Activated naive CD8-positive, alpha-beta T cell treated with anti-CD3 and anti-CD28 coated beads, Interleukin-2, amount 10 ng/mL, durations not matched to agents 7 days and 5 days (primary cell): ENCODE measurements around the gene ACAN. TPM values are rescaled to one million over a fixed set of nuclear protein-coding genes. Genes with fewer than 3 reads are reported as not detected.

Experiments used
- ATAC-seq: fragments of 150-1000 bp; cut with Tn5 transposase; one replicate; pipeline ENCODE4 v1.10.0; 2021; ENCODE audit warnings: low read depth, moderate library complexity
- POLR2A ChIA-PET: fragments of 350-600 bp; sonication (Branson Sonifier 250); formaldehyde crosslinking; loops from one replicate; lab custom pipeline; 2021; ENCODE audit warnings: antibody characterized with exemption; lab: Charles Lee
- DNase-seq: peaks from one replicate; pipeline ENCODE4 v3.0.0; 2021
- H3K27ac Mint-ChIP-seq: one replicate; pipeline ENCODE4 v1.8.0; 2022; ENCODE audit warnings: mild to moderate bottlenecking, mixed read lengths
- H3K27me3 Mint-ChIP-seq: one replicate; pipeline ENCODE4 v1.8.0; 2022; ENCODE audit warnings: mild to moderate bottlenecking, moderate library complexity, mixed read lengths
- H3K36me3 Mint-ChIP-seq: one replicate; pipeline ENCODE4 v1.8.0; 2021; ENCODE audit warnings: mild to moderate bottlenecking, mixed read lengths
- H3K4me1 Mint-ChIP-seq: one replicate; pipeline ENCODE4 v1.8.0; 2021; ENCODE audit warnings: mixed read lengths
- H3K4me3 Mint-ChIP-seq: one replicate; pipeline ENCODE4 v1.8.0; 2022; ENCODE audit warnings: mild to moderate bottlenecking, moderate library complexity, mixed read lengths
- H3K9me3 Mint-ChIP-seq: one replicate; pipeline ENCODE4 v1.8.0; 2021; ENCODE audit warnings: mixed read lengths
- total RNA-seq, 2 experiments: library from RNA; stranded (reverse); gene quantifications; one replicate each; pipeline ENCODE4 v1.2.3, GENCODE V29; 2021

Gene ACAN
- total RNA-seq, 2 experiments from 2014 or later: not detected

DNA sequence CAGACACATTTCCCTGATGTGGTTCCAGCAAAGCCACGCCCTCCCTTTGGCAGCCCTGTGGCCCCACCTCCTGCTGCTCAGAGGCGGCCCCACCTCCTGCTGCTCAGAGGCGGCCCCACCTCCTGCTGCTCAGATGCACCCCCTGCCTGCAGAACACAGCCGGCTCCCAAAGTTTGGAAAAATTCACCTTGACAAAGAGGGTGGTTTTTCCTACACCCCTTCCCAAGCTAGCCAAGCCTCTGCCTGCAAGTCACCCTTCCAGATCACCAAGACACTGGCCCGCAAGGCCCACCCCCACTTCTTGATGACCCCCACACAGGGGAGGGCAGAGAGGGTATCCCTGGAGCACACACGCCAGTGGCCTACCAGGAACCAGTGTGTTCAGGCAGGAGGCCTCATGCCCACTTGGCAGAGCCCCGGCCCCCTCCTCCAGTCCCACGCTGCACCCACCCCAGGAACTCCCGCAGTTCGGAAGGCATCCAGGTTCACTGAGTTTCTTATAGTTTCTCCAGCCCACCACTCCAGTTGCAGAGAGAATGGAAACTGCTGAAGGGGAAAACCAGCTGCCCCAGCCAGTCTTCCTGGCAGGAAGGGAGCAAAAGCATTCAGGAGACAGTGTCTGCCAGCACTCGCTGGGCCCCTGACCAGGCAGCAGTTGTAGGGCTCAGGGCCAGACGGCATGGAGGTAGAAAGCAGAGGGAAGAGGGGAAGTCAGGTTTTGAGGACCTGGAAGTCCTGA is 94.4 kb downstream of the ACAN start:
- Mint-ChIP-seq H3K36me3 (peaks cover 4% of the 10 kb centered on the region), H3K27ac (peak overlapping the region; percentile 36), H3K9me3 (no peaks in the 10 kb centered on the region), H3K4me1 (peaks cover 33% of the 10 kb centered on the region), H3K27me3 (no peaks in the 10 kb centered on the region), H3K4me3 (peak overlapping the region; percentile 63)
- peak; percentile 88 for ATAC-seq
- DNase-seq: peak; percentile 83
- POLR2A ChIA-PET: interaction anchor here (0.6 kb wide), 1 partner anchor 309 kb away, joined by 5 read pairs; no protein-coding TSS in a partner anchor

DNA sequence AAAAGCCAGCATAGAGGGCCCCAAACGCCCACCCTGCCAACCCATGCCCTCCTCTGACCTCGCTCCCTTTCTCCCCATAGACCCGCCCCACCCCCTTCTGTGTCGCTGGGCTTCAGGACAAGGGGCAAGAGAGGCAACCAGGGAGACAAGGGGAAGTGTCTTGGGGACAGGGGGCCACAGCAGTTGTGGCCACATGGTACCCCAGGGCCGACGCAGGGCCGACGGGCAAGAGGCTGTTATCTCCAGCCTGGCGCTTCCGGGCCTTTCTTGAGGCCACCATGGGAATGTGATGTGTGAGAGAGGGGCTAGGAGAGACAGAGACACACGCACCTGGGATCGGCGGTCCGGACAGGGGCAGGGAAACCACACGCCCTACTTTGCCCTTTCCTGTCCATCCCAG is 95.5 kb downstream of the ACAN start:
- Mint-ChIP-seq H3K9me3 (no peaks in the 10 kb centered on the region), H3K4me3 (no peak overlapping the region), H3K27me3 (no peaks in the 10 kb centered on the region), H3K4me1 (peaks cover 32% of the 10 kb centered on the region), H3K36me3 (peaks cover 4% of the 10 kb centered on the region), H3K27ac (no peak overlapping the region)
- no peak for DNase-seq
- ATAC-seq: no peak
- POLR2A ChIA-PET: no interaction called here

DNA sequence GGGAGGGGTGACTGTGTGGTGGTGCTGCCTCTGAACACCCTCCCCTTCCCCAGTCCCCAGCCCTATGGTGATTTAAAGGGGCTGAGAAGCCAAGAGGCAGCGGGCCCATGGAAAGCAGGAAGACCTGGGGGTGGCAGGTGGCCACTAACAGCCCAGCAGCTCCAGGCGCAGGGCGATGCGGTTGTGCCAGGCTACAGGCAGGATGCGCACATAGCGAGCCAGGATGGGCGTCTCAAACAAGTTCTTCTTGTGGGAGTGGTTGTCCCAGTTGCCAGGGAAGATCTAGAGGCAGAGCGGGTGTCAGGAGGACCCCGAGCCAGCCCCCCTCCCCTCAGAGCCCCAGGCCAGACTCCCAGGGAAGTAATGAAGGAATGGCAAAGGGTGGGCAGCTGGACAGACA is 96.0 kb downstream of the ACAN start:
- no peak overlapping the region for H3K27ac Mint-ChIP-seq

DNA sequence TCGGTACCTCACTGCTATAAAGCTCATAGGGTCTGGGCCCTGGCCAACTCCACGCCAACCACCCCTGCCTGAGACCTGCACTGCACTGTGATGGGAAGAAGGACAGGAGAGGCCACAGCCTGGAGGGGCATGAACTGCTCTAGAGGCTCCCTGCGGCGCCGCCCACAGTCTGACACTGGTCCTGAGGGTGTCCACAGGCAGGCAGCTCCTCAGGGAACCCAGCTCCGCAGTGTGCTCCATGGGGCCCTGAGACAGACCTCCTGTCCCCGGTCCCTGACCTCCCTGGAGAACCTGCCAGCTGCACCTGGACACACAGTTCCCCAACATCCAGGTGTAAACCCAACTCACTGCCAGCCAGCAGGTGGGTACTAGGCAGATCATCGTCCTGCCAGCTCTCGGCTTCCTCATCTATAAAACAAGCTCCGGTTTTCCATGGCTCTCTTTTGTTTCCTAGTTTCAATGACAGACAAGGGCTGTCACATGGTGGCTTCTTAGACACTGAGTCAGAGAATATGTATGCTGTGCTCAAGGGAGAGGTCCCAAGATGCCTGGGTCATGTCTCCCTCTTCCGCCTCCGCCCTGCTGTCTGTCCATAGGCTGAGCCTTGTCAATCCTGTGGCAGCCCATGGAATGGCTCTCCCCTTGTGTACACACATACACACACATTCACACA is 97.2 kb downstream of the ACAN start:
- H3K9me3 Mint-ChIP-seq: no peaks in the 10 kb centered on the region
- no peaks in the 10 kb centered on the region for H3K27me3 Mint-ChIP-seq
- no peak for ATAC-seq

More for the DNA sequence above, 96.0 kb downstream of the ACAN start:
- ATAC-seq: no peak
- Mint-ChIP-seq H3K36me3 (peaks cover 7% of the 10 kb centered on the region), H3K27me3 (no peaks in the 10 kb centered on the region), H3K4me3 (no peak overlapping the region), H3K9me3 (no peaks in the 10 kb centered on the region), H3K4me1 (peaks cover 32% of the 10 kb centered on the region)
- no peak for DNase-seq
- POLR2A ChIA-PET: no interaction called here

DNA sequence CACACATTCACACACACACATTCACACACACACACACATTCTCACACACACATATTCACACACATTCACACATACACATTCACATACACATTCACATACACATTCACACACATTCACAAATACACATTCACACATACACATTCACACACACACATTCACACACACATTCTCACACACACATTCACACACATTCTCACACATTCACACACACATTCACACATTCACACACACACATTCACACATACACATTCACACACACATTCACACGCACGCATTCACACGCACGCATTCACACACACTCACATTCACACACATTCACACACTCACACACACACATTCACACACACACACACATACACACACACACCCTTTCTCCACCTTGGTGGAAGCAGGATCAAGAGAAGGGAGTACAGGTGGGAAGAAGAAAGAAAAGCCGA is 97.8 kb downstream of the ACAN start:
- H3K27ac Mint-ChIP-seq: peak overlapping the region; percentile 72
- H3K4me1 Mint-ChIP-seq: peaks cover 36% of the 10 kb centered on the region
- no peak overlapping the region for H3K4me3 Mint-ChIP-seq

More for the DNA sequence above, 97.2 kb downstream of the ACAN start:
- no peak for DNase-seq
- Mint-ChIP-seq H3K4me1 (peaks cover 39% of the 10 kb centered on the region), H3K27ac (peak overlapping the region; percentile 72), H3K36me3 (peaks cover 7% of the 10 kb centered on the region), H3K4me3 (no peak overlapping the region)
- POLR2A ChIA-PET: no interaction called here

DNA sequence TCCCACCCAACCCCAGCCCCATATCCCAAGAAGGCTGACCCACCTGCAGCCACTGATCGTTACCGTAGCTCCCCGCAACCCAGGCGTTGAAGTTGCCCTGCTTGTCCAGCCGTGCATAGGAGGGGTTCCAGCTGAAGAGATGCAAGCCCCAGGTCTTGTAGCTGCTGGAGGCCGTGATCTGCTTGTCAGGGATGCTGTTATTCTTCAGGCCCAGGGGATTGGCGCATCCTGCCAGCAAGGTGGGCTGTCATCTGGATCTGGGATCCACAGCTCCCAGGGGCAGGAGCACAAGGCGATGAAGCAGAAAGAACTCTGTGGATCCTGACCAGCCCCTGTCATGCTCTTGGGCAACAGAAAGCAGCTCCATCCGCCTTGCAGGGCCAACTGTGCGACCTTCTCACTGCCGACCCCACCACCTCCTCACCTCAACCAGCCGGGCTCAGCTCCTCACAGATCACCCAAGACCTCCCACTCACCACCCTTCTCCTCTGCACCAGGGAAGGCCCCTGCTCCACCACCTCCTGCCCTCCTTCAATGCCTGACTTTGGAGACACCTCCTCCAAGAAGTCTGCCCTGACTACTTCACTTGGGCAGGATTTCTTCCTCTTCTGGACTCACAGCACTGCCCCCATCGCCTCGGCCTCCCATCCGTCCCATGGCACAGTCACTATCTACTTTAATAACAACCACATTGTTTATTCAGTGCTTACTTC is 98.4 kb downstream of the ACAN start:
- DNase-seq (no peak), ATAC-seq (no peak)
- Mint-ChIP-seq H3K27me3 (no peaks in the 10 kb centered on the region), H3K27ac (peak overlapping the region; percentile 50), H3K4me1 (peaks cover 33% of the 10 kb centered on the region), H3K36me3 (peaks cover 7% of the 10 kb centered on the region), H3K4me3 (no peak overlapping the region), H3K9me3 (no peaks in the 10 kb centered on the region)
- POLR2A ChIA-PET: interaction anchor here (2.4 kb wide), 1 partner anchor 11 kb away, joined by 9 read pairs; the partner anchor contains the start of gene MFGE8

More for the DNA sequence above, 97.8 kb downstream of the ACAN start:
- Mint-ChIP-seq H3K27me3 (no peaks in the 10 kb centered on the region), H3K9me3 (no peaks in the 10 kb centered on the region), H3K36me3 (peaks cover 7% of the 10 kb centered on the region)
- no peak for ATAC-seq
- POLR2A ChIA-PET: no interaction called here
- no peak for DNase-seq

DNA sequence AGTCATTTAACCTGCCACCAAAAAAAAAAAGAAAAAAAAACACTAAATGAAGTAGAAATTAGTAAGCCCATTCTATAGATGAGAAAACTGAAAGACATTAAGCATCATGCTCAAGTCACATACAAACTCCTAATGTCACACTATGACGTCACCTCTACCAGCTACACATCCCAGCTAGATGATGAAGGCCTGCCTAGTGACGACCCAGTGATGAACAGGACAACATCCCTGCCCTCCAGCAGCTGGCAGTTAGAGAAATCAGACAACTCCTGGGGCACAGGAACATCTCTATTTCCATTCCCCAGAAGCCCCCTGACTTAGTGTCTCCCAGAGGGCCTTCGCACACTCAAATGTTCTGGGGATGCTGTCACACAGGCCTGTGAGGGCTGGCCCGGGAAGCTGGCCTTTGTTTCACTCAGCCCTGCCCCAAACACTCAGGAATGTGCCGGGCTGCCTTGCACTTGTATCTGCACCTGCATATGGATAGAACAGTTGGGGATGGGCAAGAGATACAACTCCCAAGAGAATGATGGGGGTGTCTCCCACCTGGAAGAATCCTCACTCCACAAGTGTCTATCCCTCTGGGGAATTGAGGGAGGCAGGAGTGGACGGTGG is 99.1 kb downstream of the ACAN start:
- peaks cover 7% of the 10 kb centered on the region for H3K36me3 Mint-ChIP-seq
- H3K4me3 Mint-ChIP-seq: no peak overlapping the region
- peaks cover 27% of the 10 kb centered on the region for H3K4me1 Mint-ChIP-seq

DNA sequence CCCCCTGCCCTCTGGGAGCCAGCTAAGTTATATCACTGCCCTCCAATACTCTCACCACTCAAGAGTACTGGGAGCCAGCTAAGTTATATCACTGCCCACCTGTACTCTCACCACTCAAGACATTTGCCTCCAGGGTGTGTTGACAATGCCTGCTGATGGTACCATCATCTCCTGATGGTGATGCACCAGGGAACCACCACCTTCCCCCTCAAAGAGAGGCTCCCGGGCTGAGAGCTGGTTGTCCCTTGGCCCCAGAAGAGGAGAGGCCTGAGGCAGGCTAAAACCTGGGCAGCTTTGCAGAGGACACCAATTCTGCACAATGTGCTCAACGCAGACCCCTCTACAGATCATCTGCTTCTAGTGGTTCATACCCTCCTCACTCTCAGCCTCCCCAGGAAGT is 99.6 kb downstream of the ACAN start:
- Mint-ChIP-seq H3K27me3 (no peaks in the 10 kb centered on the region), H3K4me3 (no peak overlapping the region), H3K4me1 (peaks cover 22% of the 10 kb centered on the region), H3K27ac (no peak overlapping the region), H3K9me3 (no peaks in the 10 kb centered on the region), H3K36me3 (peaks cover 7% of the 10 kb centered on the region)
- ATAC-seq (no peak), DNase-seq (no peak)
- POLR2A ChIA-PET: interaction anchor here (0.7 to 2.4 kb wide), 4 partner anchors 10 to 265 kb away, joined by 3 to 9 read pairs (median 4); partner anchors contain the start of gene MFGE8

More for the DNA sequence above, 99.1 kb downstream of the ACAN start:
- Mint-ChIP-seq H3K27me3 (no peaks in the 10 kb centered on the region), H3K9me3 (no peaks in the 10 kb centered on the region), H3K27ac (peak overlapping the region; percentile 50)
- POLR2A ChIA-PET: interaction anchor here (0.7 to 2.4 kb wide), 3 partner anchors 10 to 218 kb away, joined by 3 to 9 read pairs (median 4); partner anchors contain the start of gene MFGE8
- ATAC-seq (no peak), DNase-seq (no peak)

DNA sequence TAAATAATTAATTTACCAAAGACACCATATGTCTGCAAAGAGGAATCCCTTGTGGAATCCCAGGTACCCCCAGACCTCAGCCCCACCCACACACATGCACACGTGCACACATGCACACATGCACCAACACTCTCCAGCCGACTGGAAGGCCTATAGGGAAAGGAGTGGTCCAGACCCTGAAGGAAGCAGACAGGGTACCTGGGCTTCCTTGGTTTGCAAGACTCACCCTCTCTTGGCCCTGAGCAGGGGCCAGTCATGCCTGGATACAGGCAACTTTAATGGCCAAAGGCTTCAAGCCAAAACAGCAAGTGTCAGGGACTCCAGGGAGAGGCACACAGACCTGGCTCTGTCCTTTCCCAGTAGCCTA is 101.0 kb downstream of the ACAN start:
- ATAC-seq (peak; percentile 13), DNase-seq (no peak)
- peaks cover 21% of the 10 kb centered on the region for H3K4me1 Mint-ChIP-seq
- H3K4me3 Mint-ChIP-seq: peak overlapping the region; percentile 36
- H3K36me3 Mint-ChIP-seq: peaks cover 7% of the 10 kb centered on the region
- H3K27me3 Mint-ChIP-seq: no peaks in the 10 kb centered on the region
- peak overlapping the region; percentile 82 for H3K27ac Mint-ChIP-seq
- no peaks in the 10 kb centered on the region for H3K9me3 Mint-ChIP-seq
- POLR2A ChIA-PET: interaction anchor here (0.7 to 2.8 kb wide), 9 partner anchors 9 to 265 kb away, joined by 3 to 17 read pairs (median 6); partner anchors contain the start of genes ABHD2, HAPLN3, ISG20 and MFGE8

DNA sequence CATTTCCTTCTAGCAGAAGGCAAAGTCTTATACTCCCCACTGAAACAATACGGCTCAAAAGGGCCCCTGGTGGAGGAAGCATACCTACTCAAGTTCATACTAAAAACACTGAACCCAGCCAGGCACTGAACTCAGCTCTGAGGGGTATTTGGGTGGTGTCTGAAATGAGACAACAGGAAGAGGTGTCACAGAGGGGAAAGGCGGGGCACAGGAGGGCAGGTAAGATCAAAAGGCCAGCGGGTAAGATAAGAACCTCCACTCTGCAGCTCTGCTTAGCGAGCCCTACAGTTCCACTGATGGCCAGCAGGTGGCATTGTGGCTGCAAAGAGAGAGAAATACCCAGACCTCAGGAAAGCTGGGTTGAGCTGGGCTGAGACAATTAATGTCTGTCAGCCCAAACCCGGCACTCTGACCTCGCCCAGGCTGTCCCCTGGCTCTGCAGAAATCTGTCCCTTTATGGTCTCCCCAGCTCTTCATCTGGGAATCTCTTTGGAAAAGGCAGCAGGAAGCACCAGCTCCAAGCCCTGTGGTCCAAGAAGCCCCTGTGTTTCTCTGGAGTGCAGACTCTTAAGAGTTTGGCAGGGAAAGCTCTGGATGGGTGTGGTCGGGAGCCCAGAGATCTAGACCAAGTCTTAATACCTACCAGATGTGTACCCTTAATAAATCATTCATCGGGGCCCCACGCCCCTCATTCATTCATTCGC is 101.5 kb downstream of the ACAN start:
- POLR2A ChIA-PET: interaction anchor here (1.0 to 2.8 kb wide), 7 partner anchors 9 to 266 kb away, joined by 3 to 17 read pairs (median 6); partner anchors contain the start of genes ABHD2, HAPLN3, ISG20 and MFGE8
- ATAC-seq (peak; percentile 99), DNase-seq (peak; percentile 92)
- H3K9me3 Mint-ChIP-seq: no peaks in the 10 kb centered on the region
- H3K27me3 Mint-ChIP-seq: no peaks in the 10 kb centered on the region
- peaks cover 9% of the 10 kb centered on the region for H3K36me3 Mint-ChIP-seq
- H3K4me3 Mint-ChIP-seq: peak overlapping the region; percentile 36
- H3K4me1 Mint-ChIP-seq: peaks cover 21% of the 10 kb centered on the region
- H3K27ac Mint-ChIP-seq: peak overlapping the region; percentile 82

DNA sequence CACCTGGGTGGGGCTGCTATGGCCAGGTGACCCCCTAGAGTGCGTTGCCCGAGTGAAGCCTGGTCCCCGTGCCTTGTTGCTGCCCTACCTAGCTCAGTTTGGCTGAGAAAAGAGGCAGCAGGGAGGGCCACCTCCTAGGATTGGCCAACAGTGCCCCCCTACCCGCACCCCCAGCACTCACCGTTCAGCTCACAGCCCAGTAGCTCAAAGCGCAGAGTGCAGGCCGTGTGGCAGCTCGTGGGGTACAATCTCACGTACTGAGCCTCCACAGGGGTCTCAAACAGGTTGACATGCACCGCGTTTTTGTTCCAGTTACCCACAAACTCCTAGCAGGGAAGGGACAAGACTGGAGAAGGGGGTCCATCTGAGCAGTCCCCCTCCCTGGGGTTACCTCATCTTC is 102.3 kb downstream of the ACAN start:
- Mint-ChIP-seq H3K9me3 (no peaks in the 10 kb centered on the region), H3K27ac (no peak overlapping the region), H3K4me3 (no peak overlapping the region), H3K36me3 (peaks cover 9% of the 10 kb centered on the region), H3K4me1 (peaks cover 21% of the 10 kb centered on the region), H3K27me3 (no peaks in the 10 kb centered on the region)
- ATAC-seq (no peak), DNase-seq (no peak)
- POLR2A ChIA-PET: interaction anchor here (1.7 to 2.8 kb wide), 3 partner anchors 11 to 112 kb away, joined by 4 to 17 read pairs (median 9); partner anchors contain the start of gene HAPLN3

DNA sequence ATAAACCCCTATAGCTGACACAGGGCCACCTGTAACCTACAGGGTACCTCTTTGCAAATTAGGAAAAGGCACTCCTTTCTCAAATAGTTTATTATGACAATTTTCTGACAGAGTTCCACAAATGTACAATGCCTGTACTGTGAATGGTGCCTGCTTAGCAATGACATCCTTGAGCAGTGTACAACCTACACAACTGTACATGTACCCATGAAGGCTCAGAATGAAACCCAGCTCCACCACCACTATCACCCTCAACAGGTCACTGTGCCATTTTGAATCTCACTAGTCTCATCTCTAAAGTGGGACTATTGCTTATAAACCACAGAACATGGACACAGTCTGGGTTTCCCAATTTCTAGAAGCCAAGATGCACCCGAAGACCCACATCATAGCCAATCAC is 102.9 kb downstream of the ACAN start:
- H3K4me1 Mint-ChIP-seq: peaks cover 19% of the 10 kb centered on the region
- H3K27me3 Mint-ChIP-seq: no peaks in the 10 kb centered on the region
- H3K36me3 Mint-ChIP-seq: peaks cover 5% of the 10 kb centered on the region
- H3K27ac Mint-ChIP-seq: no peak overlapping the region
- DNase-seq (no peak), ATAC-seq (no peak)
- H3K9me3 Mint-ChIP-seq: no peaks in the 10 kb centered on the region
- POLR2A ChIA-PET: interaction anchor here (1.9 to 2.8 kb wide), 2 partner anchors 11 to 112 kb away, joined by 9 to 17 read pairs; partner anchors contain the start of gene HAPLN3
- no peak overlapping the region for H3K4me3 Mint-ChIP-seq
